ENCODE results near the gene HIPK4.

Gene HIPK4

GRCh38 chr19:40360020-40360707 is 29.8 kb downstream of the HIPK4 start:
- no peak overlapping the region for H3K4me3 ChIP-seq (replicated peaks; ENCODE audit: low read depth, low read length)
- no peak for DNase-seq (ENCODE audit: extremely low read depth, low read depth)
- no peak for TF ChIP-seq CTCF (IDR thresholded peaks at IDR 0.05; ENCODE audit: low read depth, low read length, missing control alignments)

- no peak overlapping the region for H3K4me3 ChIP-seq (replicated peaks; ENCODE audit: low read depth, low read length)
- DNase-seq (ENCODE audit: extremely low read depth, low read depth) = no peak
- no peak for TF ChIP-seq CTCF (IDR thresholded peaks at IDR 0.05; ENCODE audit: low read depth, low read length, missing control alignments)
Measured at GRCh38 chr19:40358773-40359172, 31.2 kb downstream of the HIPK4 start.

- no peak for TF ChIP-seq CTCF (IDR thresholded peaks at IDR 0.05; ENCODE audit: low read depth, low read length, missing control alignments)
- no peak overlapping the region for H3K4me3 ChIP-seq (replicated peaks; ENCODE audit: low read depth, low read length)
- DNase-seq (ENCODE audit: extremely low read depth, low read depth) = no peak
Measured at GRCh38 chr19:40357640-40358039, 32.3 kb downstream of the HIPK4 start.

- no peak for TF ChIP-seq CTCF (IDR thresholded peaks at IDR 0.05; ENCODE audit: low read depth, low read length, missing control alignments)
- DNase-seq (ENCODE audit: extremely low read depth, low read depth) = peak; percentile 19
- H3K4me3 ChIP-seq (replicated peaks; ENCODE audit: low read depth, low read length) = no peak overlapping the region
Measured at GRCh38 chr19:40356681-40357595, 33.0 kb downstream of the HIPK4 start.

GRCh38 chr19:40355975-40356680 is 33.9 kb downstream of the HIPK4 start:
- no peak for TF ChIP-seq CTCF (IDR thresholded peaks at IDR 0.05; ENCODE audit: low read depth, low read length, missing control alignments)
- no peak overlapping the region for H3K4me3 ChIP-seq (replicated peaks; ENCODE audit: low read depth, low read length)
- DNase-seq (ENCODE audit: extremely low read depth, low read depth) = no peak

GRCh38 chr19:40348961-40349507 is 40.9 kb downstream of the HIPK4 start:
- TF ChIP-seq CTCF (IDR thresholded peaks at IDR 0.05; ENCODE audit: low read depth, low read length, missing control alignments) = no peak
- H3K4me3 ChIP-seq (replicated peaks; ENCODE audit: low read depth, low read length) = peak overlapping the region; percentile 64
- DNase-seq (ENCODE audit: extremely low read depth, low read depth) = peak; percentile 15
